HepG2 (cell line): ENCODE measurements around the gene SP7. TPM values are rescaled to one million over a fixed set of nuclear protein-coding genes. Genes with fewer than 3 reads are reported as not detected.

Experiments used
- PHF20 ChIP-seq: sonication (generic); formaldehyde crosslinking; IDR thresholded peaks from 2 replicates; pipeline ENCODE4 v1.5.0; 2020; ENCODE audit warnings: mild to moderate bottlenecking, missing genetic modification reagents
- SETDB1 ChIP-seq: sonication (generic); formaldehyde crosslinking; IDR thresholded peaks from 2 replicates; pipeline ENCODE4 v1.5.1; 2020; ENCODE audit warnings: missing genetic modification reagents, mild to moderate bottlenecking, borderline replicate concordance
- TCF7L2 ChIP-seq: IDR thresholded peaks from 2 replicates; pipeline ENCODE4 v1.6.1; 2011; ENCODE audit warnings: mild to moderate bottlenecking, low read depth, low read length, moderate library complexity
- ZBTB42 ChIP-seq: sonication (generic); formaldehyde crosslinking; IDR thresholded peaks from 2 replicates; pipeline ENCODE4 v1.5.0; 2020; ENCODE audit warnings: mild to moderate bottlenecking, missing genetic modification reagents
- ZNF891 ChIP-seq: sonication (generic); formaldehyde crosslinking; IDR thresholded peaks from 2 replicates; pipeline ENCODE4 v1.5.0; 2020; ENCODE audit warnings: mild to moderate bottlenecking, missing genetic modification reagents
- polyA plus RNA-seq, 8 experiments: library from polyadenylated mRNA; depleted of rRNA in 3 of 8; stranded (reverse) in 7 of 8; unstranded in 1 of 8; fragments of >200 nt; fragmentation: Illumina TruSeq in 4 of 8; extraction: Trizol in 4 of 8; gene quantifications; 2 replicates each; pipeline versions ENCODE4 v1.2.1 to v1.2.3, GENCODE V29; 2011 to 2016; ENCODE audit warnings: low read depth in 4 of 8, missing spikeins in 1 of 8, mixed read lengths in 1 of 8; ENCODE audit not compliant: insufficient read depth in 1 of 8
- total RNA-seq, 5 experiments: library from RNA; depleted of rRNA; stranded (reverse); fragments of >200 nt; fragmentation: Illumina TruSeq; extraction: Trizol; gene quantifications; 2 replicates each; pipeline ENCODE4 v1.2.3, GENCODE V29; 2016; ENCODE audit warnings: low read depth in 1 of 5
- TF ChIP-seq, protein P1 (sequence below): sonication (generic); formaldehyde crosslinking; IDR thresholded peaks from one replicate; pipeline ENCODE4 v1.5.1; 2020; ENCODE audit warnings: mild to moderate bottlenecking, missing genetic modification reagents; ENCODE audit errors: not compliant biosample characterization
- TF ChIP-seq, protein P2 (sequence below): sonication (generic); formaldehyde crosslinking; IDR thresholded peaks from 2 replicates; pipeline ENCODE4 v1.4.0; 2020; ENCODE audit warnings: missing genetic modification reagents, borderline replicate concordance
- TF ChIP-seq, protein P3 (sequence below): sonication (generic); formaldehyde crosslinking; IDR thresholded peaks from 2 replicates; pipeline ENCODE4 v1.4.0; 2020; ENCODE audit warnings: missing genetic modification reagents, borderline replicate concordance

SP7 gene
- total and polyA plus RNA-seq, 2 of the 13 experiments (the other 11 are each of a cell fraction or from before 2014, with no cell fraction given): not detected

DNA sequence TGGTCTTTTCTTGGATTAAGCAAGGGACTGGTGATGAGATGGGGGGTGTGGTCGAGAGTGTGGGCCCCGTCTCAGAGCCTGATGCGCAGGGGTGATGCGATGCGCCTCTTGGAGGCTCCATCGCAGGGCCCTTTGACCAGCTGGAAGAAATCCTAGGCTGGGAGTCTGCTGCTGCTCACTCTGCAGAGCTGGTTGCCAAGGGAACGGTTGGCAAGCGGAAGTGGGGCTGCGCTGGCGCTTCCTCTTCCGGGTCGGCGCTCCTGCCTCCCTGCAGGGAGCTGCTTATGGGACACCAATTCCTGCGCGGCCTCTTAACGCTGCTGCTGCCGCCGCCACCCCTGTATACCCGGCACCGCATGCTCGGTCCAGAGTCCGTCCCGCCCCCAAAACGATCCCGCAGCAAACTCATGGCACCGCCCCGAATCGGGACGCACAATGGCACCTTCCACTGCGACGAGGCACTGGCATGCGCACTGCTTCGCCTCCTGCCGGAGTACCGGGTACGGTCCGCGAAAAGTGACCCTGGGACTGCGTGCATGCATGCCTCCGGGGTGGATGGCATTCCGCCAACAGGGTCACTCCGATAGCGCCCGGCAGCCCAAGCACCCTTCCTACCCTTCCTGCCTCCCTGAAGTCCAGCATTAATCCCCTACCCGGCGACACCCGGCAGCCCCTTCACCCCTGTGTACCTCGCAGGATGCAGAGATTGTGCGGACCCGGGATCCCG, 36.5 kb downstream of the SP7 start, which contains the start of gene MYG1 (continued):
- TF ChIP-seq, protein P1, sequence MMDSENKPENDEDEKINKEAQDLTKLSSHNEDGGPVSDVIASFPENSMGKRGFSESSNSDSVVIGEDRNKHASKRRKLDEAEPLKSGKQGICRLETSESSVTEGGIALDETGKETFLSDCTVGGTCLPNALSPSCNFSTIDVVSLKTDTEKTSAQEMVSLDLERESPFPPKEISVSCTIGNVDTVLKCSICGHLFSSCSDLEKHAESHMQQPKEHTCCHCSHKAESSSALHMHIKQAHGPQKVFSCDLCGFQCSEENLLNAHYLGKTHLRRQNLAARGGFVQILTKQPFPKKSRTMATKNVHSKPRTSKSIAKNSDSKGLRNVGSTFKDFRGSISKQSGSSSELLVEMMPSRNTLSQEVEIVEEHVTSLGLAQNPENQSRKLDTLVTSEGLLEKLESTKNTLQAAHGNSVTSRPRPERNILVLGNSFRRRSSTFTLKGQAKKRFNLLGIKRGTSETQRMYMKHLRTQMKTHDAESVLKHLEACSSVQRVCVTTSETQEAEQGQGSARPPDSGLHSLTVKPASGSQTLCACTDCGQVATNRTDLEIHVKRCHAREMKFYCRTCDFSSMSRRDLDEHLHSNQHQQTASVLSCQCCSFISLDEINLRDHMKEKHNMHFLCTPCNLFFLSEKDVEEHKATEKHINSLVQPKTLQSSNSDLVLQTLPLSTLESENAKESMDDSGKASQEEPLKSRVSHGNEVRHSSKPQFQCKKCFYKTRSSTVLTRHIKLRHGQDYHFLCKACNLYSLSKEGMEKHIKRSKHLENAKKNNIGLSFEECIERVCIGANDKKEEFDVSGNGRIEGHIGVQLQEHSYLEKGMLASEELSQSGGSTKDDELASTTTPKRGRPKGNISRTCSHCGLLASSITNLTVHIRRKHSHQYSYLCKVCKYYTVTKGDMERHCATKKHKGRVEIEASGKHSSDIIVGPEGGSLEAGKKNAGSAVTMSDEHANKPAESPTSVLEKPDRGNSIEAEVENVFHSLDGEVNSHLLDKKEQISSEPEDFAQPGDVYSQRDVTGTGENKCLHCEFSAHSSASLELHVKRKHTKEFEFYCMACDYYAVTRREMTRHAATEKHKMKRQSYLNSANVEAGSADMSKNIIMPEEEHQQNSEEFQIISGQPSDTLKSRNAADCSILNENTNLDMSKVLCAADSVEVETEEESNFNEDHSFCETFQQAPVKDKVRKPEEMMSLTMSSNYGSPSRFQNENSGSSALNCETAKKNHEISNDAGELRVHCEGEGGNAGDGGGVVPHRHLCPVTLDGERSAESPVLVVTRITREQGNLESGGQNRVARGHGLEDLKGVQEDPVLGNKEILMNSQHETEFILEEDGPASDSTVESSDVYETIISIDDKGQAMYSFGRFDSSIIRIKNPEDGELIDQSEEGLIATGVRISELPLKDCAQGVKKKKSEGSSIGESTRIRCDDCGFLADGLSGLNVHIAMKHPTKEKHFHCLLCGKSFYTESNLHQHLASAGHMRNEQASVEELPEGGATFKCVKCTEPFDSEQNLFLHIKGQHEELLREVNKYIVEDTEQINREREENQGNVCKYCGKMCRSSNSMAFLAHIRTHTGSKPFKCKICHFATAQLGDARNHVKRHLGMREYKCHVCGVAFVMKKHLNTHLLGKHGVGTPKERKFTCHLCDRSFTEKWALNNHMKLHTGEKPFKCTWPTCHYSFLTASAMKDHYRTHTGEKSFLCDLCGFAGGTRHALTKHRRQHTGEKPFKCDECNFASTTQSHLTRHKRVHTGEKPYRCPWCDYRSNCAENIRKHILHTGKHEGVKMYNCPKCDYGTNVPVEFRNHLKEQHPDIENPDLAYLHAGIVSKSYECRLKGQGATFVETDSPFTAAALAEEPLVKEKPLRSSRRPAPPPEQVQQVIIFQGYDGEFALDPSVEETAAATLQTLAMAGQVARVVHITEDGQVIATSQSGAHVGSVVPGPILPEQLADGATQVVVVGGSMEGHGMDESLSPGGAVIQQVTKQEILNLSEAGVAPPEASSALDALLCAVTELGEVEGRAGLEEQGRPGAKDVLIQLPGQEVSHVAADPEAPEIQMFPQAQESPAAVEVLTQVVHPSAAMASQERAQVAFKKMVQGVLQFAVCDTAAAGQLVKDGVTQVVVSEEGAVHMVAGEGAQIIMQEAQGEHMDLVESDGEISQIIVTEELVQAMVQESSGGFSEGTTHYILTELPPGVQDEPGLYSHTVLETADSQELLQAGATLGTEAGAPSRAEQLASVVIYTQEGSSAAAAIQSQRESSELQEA (CRISPR knock-in tag): no peak
- TF ChIP-seq TCF7L2: no peak
- TF ChIP-seq PHF20 (CRISPR knock-in tag): peak; percentile 96
- no peak for TF ChIP-seq SETDB1 (CRISPR knock-in tag)
- TF ChIP-seq, protein P2, sequence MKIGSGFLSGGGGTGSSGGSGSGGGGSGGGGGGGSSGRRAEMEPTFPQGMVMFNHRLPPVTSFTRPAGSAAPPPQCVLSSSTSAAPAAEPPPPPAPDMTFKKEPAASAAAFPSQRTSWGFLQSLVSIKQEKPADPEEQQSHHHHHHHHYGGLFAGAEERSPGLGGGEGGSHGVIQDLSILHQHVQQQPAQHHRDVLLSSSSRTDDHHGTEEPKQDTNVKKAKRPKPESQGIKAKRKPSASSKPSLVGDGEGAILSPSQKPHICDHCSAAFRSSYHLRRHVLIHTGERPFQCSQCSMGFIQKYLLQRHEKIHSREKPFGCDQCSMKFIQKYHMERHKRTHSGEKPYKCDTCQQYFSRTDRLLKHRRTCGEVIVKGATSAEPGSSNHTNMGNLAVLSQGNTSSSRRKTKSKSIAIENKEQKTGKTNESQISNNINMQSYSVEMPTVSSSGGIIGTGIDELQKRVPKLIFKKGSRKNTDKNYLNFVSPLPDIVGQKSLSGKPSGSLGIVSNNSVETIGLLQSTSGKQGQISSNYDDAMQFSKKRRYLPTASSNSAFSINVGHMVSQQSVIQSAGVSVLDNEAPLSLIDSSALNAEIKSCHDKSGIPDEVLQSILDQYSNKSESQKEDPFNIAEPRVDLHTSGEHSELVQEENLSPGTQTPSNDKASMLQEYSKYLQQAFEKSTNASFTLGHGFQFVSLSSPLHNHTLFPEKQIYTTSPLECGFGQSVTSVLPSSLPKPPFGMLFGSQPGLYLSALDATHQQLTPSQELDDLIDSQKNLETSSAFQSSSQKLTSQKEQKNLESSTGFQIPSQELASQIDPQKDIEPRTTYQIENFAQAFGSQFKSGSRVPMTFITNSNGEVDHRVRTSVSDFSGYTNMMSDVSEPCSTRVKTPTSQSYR (CRISPR knock-in tag): peak; percentile 47; the same call in 1 of the 2 replicates
- no peak for TF ChIP-seq ZBTB42
- TF ChIP-seq, protein P3, sequence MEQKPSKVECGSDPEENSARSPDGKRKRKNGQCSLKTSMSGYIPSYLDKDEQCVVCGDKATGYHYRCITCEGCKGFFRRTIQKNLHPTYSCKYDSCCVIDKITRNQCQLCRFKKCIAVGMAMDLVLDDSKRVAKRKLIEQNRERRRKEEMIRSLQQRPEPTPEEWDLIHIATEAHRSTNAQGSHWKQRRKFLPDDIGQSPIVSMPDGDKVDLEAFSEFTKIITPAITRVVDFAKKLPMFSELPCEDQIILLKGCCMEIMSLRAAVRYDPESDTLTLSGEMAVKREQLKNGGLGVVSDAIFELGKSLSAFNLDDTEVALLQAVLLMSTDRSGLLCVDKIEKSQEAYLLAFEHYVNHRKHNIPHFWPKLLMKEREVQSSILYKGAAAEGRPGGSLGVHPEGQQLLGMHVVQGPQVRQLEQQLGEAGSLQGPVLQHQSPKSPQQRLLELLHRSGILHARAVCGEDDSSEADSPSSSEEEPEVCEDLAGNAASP (CRISPR knock-in tag): no peak
- TF ChIP-seq ZNF891 (CRISPR knock-in tag): peak; percentile 70; the same call in 1 of the 2 replicates
